Endothelial cell (in vitro differentiated cells): ENCODE measurements around the gene RHAG. TPM values are rescaled to one million over a fixed set of nuclear protein-coding genes. Genes with fewer than 3 reads are reported as not detected.

Experiments used
- DNase-seq: peaks from one replicate; pipeline ENCODE4 v3.0.0; 2021; ENCODE audit warnings: low spot score
- H3K27ac Mint-ChIP-seq: one replicate; pipeline ENCODE4 v1.8.0; 2021; ENCODE audit warnings: mixed read lengths, inconsistent platforms; ENCODE audit not compliant: unreplicated experiment
- H3K27me3 Mint-ChIP-seq: one replicate; pipeline ENCODE4 v1.8.0; 2021; ENCODE audit warnings: mild to moderate bottlenecking, moderate library complexity, mixed read lengths, inconsistent platforms; ENCODE audit not compliant: unreplicated experiment
- H3K36me3 Mint-ChIP-seq: one replicate; pipeline ENCODE4 v1.8.0; 2021; ENCODE audit warnings: mild to moderate bottlenecking, low read depth, mixed read lengths, inconsistent platforms; ENCODE audit not compliant: unreplicated experiment
- H3K4me1 Mint-ChIP-seq: one replicate; pipeline ENCODE4 v1.8.0; 2021; ENCODE audit warnings: mild to moderate bottlenecking, mixed read lengths, inconsistent platforms; ENCODE audit not compliant: unreplicated experiment
- H3K4me3 Mint-ChIP-seq: one replicate; pipeline ENCODE4 v1.8.0; 2021; ENCODE audit warnings: mild to moderate bottlenecking, mixed read lengths, inconsistent platforms; ENCODE audit not compliant: unreplicated experiment
- H3K9me3 Mint-ChIP-seq: one replicate; pipeline ENCODE4 v1.8.0; 2021; ENCODE audit warnings: mixed read lengths, inconsistent platforms; ENCODE audit not compliant: unreplicated experiment
- total RNA-seq: library from RNA; stranded (reverse); fragmentation: NEBNext Ultra II Directional; extraction: Animal tissue kit (Norgen Biotek cat#: 25700); gene quantifications from one replicate; pipeline ENCODE4 v1.2.1, GENCODE V29; 2021; ENCODE audit not compliant: unreplicated experiment
- TF ChIP-seq, protein P1 (sequence below): fragments of 200-600 bp; sonication (generic); IDR thresholded peaks from one replicate; pipeline ENCODE4 v1.5.0; 2021; ENCODE audit warnings: antibody characterized with exemption; ENCODE audit not compliant: unreplicated experiment

RHAG gene
- total RNA-seq, 1 donor from 2014 or later = 0.46 TPM

GRCh38 chr6:49556429-49556837, 80.2 kb downstream of the RHAG start:
- no peak for DNase-seq
- no peaks in the 10 kb centered on the region for H3K36me3 Mint-ChIP-seq
- TF ChIP-seq, protein P1, sequence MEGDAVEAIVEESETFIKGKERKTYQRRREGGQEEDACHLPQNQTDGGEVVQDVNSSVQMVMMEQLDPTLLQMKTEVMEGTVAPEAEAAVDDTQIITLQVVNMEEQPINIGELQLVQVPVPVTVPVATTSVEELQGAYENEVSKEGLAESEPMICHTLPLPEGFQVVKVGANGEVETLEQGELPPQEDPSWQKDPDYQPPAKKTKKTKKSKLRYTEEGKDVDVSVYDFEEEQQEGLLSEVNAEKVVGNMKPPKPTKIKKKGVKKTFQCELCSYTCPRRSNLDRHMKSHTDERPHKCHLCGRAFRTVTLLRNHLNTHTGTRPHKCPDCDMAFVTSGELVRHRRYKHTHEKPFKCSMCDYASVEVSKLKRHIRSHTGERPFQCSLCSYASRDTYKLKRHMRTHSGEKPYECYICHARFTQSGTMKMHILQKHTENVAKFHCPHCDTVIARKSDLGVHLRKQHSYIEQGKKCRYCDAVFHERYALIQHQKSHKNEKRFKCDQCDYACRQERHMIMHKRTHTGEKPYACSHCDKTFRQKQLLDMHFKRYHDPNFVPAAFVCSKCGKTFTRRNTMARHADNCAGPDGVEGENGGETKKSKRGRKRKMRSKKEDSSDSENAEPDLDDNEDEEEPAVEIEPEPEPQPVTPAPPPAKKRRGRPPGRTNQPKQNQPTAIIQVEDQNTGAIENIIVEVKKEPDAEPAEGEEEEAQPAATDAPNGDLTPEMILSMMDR = no peak
- H3K27ac Mint-ChIP-seq = no peak overlapping the region
- H3K4me3 Mint-ChIP-seq = no peak overlapping the region
- H3K9me3 Mint-ChIP-seq = no peaks in the 10 kb centered on the region
- H3K27me3 Mint-ChIP-seq = no peaks in the 10 kb centered on the region
- no peaks in the 10 kb centered on the region for H3K4me1 Mint-ChIP-seq

GRCh38 chr6:49555951-49556350, 80.7 kb downstream of the RHAG start:
- TF ChIP-seq, protein P1 = no peak
- Mint-ChIP-seq H3K27ac (no peak overlapping the region), H3K4me3 (no peak overlapping the region), H3K9me3 (no peaks in the 10 kb centered on the region), H3K36me3 (no peaks in the 10 kb centered on the region), H3K4me1 (no peaks in the 10 kb centered on the region), H3K27me3 (no peaks in the 10 kb centered on the region)
- DNase-seq = no peak

Other genes starting within 250 kb of the RHAG start
- gene MMUT, start 173.6 kb downstream of the RHAG start, total RNA-seq = 18.4 TPM
- gene CENPQ, start 173.5 kb downstream of the RHAG start, total RNA-seq = 7.5 TPM
- gene GLYATL3, start 136.9 kb downstream of the RHAG start, total RNA-seq = not detected
- gene C6orf141, start 86.2 kb downstream of the RHAG start, total RNA-seq = 0.77 TPM
- not detected for gene CRISP2, start 76.7 kb upstream of the RHAG start, total RNA-seq
- gene CRISP3, start 107.5 kb upstream of the RHAG start, total RNA-seq = 0.80 TPM
- not detected for gene PGK2, start 150.4 kb upstream of the RHAG start, total RNA-seq
- gene CRISP1, start 229.7 kb upstream of the RHAG start, total RNA-seq = not detected